Measurements from ENCODE around the gene CMTM6.
"Not testable (repeated sequence)": the region's sequence is repeated elsewhere in the genome, so short reads cannot be mapped to it uniquely, and the experiment has no call there.

CMTM6 gene

GRCh38 chr3:32498992-32499391, 3.7 kb downstream of the CMTM6 start:
- DNase-seq, result no peak

GRCh38 chr3:32498252-32498651, 4.4 kb downstream of the CMTM6 start:
- no peak for DNase-seq

- no peak for DNase-seq
Measured at GRCh38 chr3:32495609-32496008, 7.0 kb downstream of the CMTM6 start.

- DNase-seq, result no peak
Measured at GRCh38 chr3:32495085-32495484, 7.6 kb downstream of the CMTM6 start.

- no peak for DNase-seq
Measured at GRCh38 chr3:32493437-32494414, 8.9 kb downstream of the CMTM6 start.

- no peak for DNase-seq
Measured at GRCh38 chr3:32492684-32493436, 9.8 kb downstream of the CMTM6 start.

GRCh38 chr3:32488474-32489008, 14.1 kb downstream of the CMTM6 start:
- no peak for DNase-seq

GRCh38 chr3:32487781-32488473, 14.7 kb downstream of the CMTM6 start:
- DNase-seq, result no peak

GRCh38 chr3:32484436-32484835, 18.2 kb downstream of the CMTM6 start:
- no peak for DNase-seq

- DNase-seq, result no peak
Measured at GRCh38 chr3:32483772-32484171, 18.9 kb downstream of the CMTM6 start.

- DNase-seq, result no peak
Measured at GRCh38 chr3:32482693-32483092, 20.0 kb downstream of the CMTM6 start.

GRCh38 chr3:32481791-32482631, 20.6 kb downstream of the CMTM6 start:
- DNase-seq, result no peak

GRCh38 chr3:32480604-32481003, 22.0 kb downstream of the CMTM6 start:
- DNase-seq, result no peak

- no peak for DNase-seq
Measured at GRCh38 chr3:32474201-32474600, 28.5 kb downstream of the CMTM6 start.

- DNase-seq, result not testable (repeated sequence)
Measured at GRCh38 chr3:32472151-32472550, 30.5 kb downstream of the CMTM6 start.

GRCh38 chr3:32471246-32471645, 31.4 kb downstream of the CMTM6 start:
- no peak for DNase-seq

- no peak for DNase-seq
Measured at GRCh38 chr3:32470362-32470761, 32.3 kb downstream of the CMTM6 start.

GRCh38 chr3:32469151-32469874, 33.3 kb downstream of the CMTM6 start:
- DNase-seq, result no peak

- peak; percentile 77 for DNase-seq
Measured at GRCh38 chr3:32467333-32468070, 35.1 kb downstream of the CMTM6 start.

- DNase-seq, result not testable (repeated sequence)
Measured at GRCh38 chr3:32466808-32467207, 35.8 kb downstream of the CMTM6 start.

All from T-helper 9 cell (primary cell).